HepG2 (cell line): Measurements from ENCODE around the gene MED23. TPM values are rescaled to one million over a fixed set of nuclear protein-coding genes. Genes with fewer than 3 reads are reported as not detected.

Source experiments
- BCL6 ChIP-seq: IDR thresholded peaks from 2 replicates; pipeline ENCODE4 v1.6.1; 2016; ENCODE audit warnings: missing genetic modification reagents, missing compliant biosample characterization
- EP300 ChIP-seq, 3 experiments: sonication (generic) in 1 of 3; formaldehyde crosslinking in 1 of 3; IDR thresholded peaks; 2 replicates each; pipeline versions ENCODE4 v1.5.1 to v1.6.1; 2011 to 2020; ENCODE audit warnings: low read depth in 2 of 3, low read length in 2 of 3, borderline replicate concordance in 1 of 3, improper control_type of control experiment in 1 of 3, mild to moderate bottlenecking in 1 of 3, missing genetic modification reagents in 1 of 3, moderate library complexity in 1 of 3
- FOXM1 ChIP-seq: sonication (generic); formaldehyde crosslinking; IDR thresholded peaks from 2 replicates; pipeline ENCODE4 v1.5.0; 2020; ENCODE audit warnings: missing genetic modification reagents
- NFYC ChIP-seq: IDR thresholded peaks from 2 replicates; pipeline ENCODE4 v1.6.1; 2016; ENCODE audit warnings: missing genetic modification reagents, missing compliant biosample characterization
- POLR2G ChIP-seq: fragments of 200-400 bp; formaldehyde crosslinking; IDR thresholded peaks from 2 replicates; pipeline ENCODE4 v1.6.1; 2018; ENCODE audit warnings: mild to moderate bottlenecking, low read depth, low read length, moderate library complexity
- RARA ChIP-seq: IDR thresholded peaks from 2 replicates; pipeline ENCODE4 v1.6.1; 2016; ENCODE audit warnings: missing genetic modification reagents, missing compliant biosample characterization
- SMYD3 ChIP-seq: sonication (generic); formaldehyde crosslinking; IDR thresholded peaks from 2 replicates; pipeline ENCODE4 v1.8.1; 2023; ENCODE audit warnings: mild to moderate bottlenecking, missing genetic modification reagents
- TAF1 ChIP-seq: sonication (generic); formaldehyde crosslinking; IDR thresholded peaks from 2 replicates; pipeline ENCODE4 v1.4.0; 2020; ENCODE audit warnings: missing genetic modification reagents
- TARDBP ChIP-seq: sonication (generic); formaldehyde crosslinking; IDR thresholded peaks from 2 replicates; pipeline ENCODE4 v1.8.0; 2022; ENCODE audit warnings: mild to moderate bottlenecking, missing genetic modification reagents
- TBX3 ChIP-seq: fragments of 450-650 bp; IDR thresholded peaks from 2 replicates; pipeline ENCODE4 v1.6.1; 2017; ENCODE audit warnings: antibody characterized with exemption, mild to moderate bottlenecking, inconsistent platforms, borderline replicate concordance
- YEATS2 ChIP-seq: sonication (generic); formaldehyde crosslinking; IDR thresholded peaks from 2 replicates; pipeline ENCODE4 v1.4.0; 2020; ENCODE audit warnings: missing genetic modification reagents, borderline replicate concordance
- ZMYM4 ChIP-seq: sonication (generic); formaldehyde crosslinking; IDR thresholded peaks from 2 replicates; pipeline ENCODE4 v1.8.1; 2023; ENCODE audit warnings: mild to moderate bottlenecking, missing genetic modification reagents
- ZNF235 ChIP-seq: sonication (generic); formaldehyde crosslinking; IDR thresholded peaks from 2 replicates; pipeline ENCODE4 v1.8.1; 2023; ENCODE audit warnings: mild to moderate bottlenecking, missing genetic modification reagents, borderline replicate concordance
- ZNF367 ChIP-seq: sonication (generic); formaldehyde crosslinking; IDR thresholded peaks from 2 replicates; pipeline ENCODE4 v1.4.0; 2020; ENCODE audit warnings: missing genetic modification reagents, borderline replicate concordance
- ZNF432 ChIP-seq: sonication (generic); formaldehyde crosslinking; IDR thresholded peaks from 2 replicates; pipeline ENCODE4 v1.5.0; 2020; ENCODE audit warnings: missing genetic modification reagents, mild to moderate bottlenecking, borderline replicate concordance
- ZNF550 ChIP-seq: sonication (generic); formaldehyde crosslinking; IDR thresholded peaks from 2 replicates; pipeline ENCODE4 v1.4.0; 2020; ENCODE audit warnings: mild to moderate bottlenecking, missing genetic modification reagents, borderline replicate concordance
- ZNF737 ChIP-seq: sonication (generic); formaldehyde crosslinking; IDR thresholded peaks from 2 replicates; pipeline ENCODE4 v1.5.0; 2020; ENCODE audit warnings: missing genetic modification reagents, mild to moderate bottlenecking, borderline replicate concordance
- ZNF792 ChIP-seq: IDR thresholded peaks from 2 replicates; pipeline ENCODE4 v1.6.1; 2016
- ZSCAN21 ChIP-seq: sonication (generic); formaldehyde crosslinking; IDR thresholded peaks from 2 replicates; pipeline ENCODE4 v1.8.0; 2022; ENCODE audit warnings: mild to moderate bottlenecking, missing genetic modification reagents, moderate library complexity, borderline replicate concordance
- polyA plus RNA-seq, 8 experiments: library from polyadenylated mRNA; depleted of rRNA in 3 of 8; stranded (reverse) in 7 of 8; unstranded in 1 of 8; fragments of >200 nt; fragmentation: Illumina TruSeq in 4 of 8; extraction: Trizol in 4 of 8; gene quantifications; 2 replicates each; pipeline versions ENCODE4 v1.2.1 to v1.2.3, GENCODE V29; 2011 to 2016; ENCODE audit warnings: low read depth in 4 of 8, missing spikeins in 1 of 8, mixed read lengths in 1 of 8; ENCODE audit not compliant: insufficient read depth in 1 of 8
- total RNA-seq, 5 experiments: library from RNA; depleted of rRNA; stranded (reverse); fragments of >200 nt; fragmentation: Illumina TruSeq; extraction: Trizol; gene quantifications; 2 replicates each; pipeline ENCODE4 v1.2.3, GENCODE V29; 2016; ENCODE audit warnings: low read depth in 1 of 5
- TF ChIP-seq, protein P1 (sequence below): sonication (generic); formaldehyde crosslinking; IDR thresholded peaks from 2 replicates; pipeline ENCODE4 v1.4.0; 2020; ENCODE audit warnings: missing genetic modification reagents, borderline replicate concordance
- TF ChIP-seq, protein P2 (sequence below): sonication (generic); formaldehyde crosslinking; IDR thresholded peaks from 2 replicates; pipeline ENCODE4 v1.4.0; 2020; ENCODE audit warnings: missing genetic modification reagents, mild to moderate bottlenecking, borderline replicate concordance
- TF ChIP-seq, protein P3 (sequence below): sonication (generic); formaldehyde crosslinking; IDR thresholded peaks from 2 replicates; pipeline ENCODE4 v1.4.0; 2020; ENCODE audit warnings: missing genetic modification reagents

Gene MED23
- total and polyA plus RNA-seq, 2 of the 13 experiments (the other 11 are each of a cell fraction or from before 2014, with no cell fraction given): 34.9 to 50.5 TPM

- no peak for TF ChIP-seq ZNF737 (CRISPR knock-in tag)
- no peak for TF ChIP-seq FOXM1 (CRISPR knock-in tag)
- TF ChIP-seq TARDBP (CRISPR knock-in tag): peak; percentile 80
- TF ChIP-seq, protein P1, sequence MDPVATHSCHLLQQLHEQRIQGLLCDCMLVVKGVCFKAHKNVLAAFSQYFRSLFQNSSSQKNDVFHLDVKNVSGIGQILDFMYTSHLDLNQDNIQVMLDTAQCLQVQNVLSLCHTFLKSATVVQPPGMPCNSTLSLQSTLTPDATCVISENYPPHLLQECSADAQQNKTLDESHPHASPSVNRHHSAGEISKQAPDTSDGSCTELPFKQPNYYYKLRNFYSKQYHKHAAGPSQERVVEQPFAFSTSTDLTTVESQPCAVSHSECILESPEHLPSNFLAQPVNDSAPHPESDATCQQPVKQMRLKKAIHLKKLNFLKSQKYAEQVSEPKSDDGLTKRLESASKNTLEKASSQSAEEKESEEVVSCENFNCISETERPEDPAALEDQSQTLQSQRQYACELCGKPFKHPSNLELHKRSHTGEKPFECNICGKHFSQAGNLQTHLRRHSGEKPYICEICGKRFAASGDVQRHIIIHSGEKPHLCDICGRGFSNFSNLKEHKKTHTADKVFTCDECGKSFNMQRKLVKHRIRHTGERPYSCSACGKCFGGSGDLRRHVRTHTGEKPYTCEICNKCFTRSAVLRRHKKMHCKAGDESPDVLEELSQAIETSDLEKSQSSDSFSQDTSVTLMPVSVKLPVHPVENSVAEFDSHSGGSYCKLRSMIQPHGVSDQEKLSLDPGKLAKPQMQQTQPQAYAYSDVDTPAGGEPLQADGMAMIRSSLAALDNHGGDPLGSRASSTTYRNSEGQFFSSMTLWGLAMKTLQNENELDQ (CRISPR knock-in tag): no peak
- TF ChIP-seq YEATS2: 0 out of 2 replicates have a peak, but pooled peaks have one; percentile 54
- TF ChIP-seq, protein P2, sequence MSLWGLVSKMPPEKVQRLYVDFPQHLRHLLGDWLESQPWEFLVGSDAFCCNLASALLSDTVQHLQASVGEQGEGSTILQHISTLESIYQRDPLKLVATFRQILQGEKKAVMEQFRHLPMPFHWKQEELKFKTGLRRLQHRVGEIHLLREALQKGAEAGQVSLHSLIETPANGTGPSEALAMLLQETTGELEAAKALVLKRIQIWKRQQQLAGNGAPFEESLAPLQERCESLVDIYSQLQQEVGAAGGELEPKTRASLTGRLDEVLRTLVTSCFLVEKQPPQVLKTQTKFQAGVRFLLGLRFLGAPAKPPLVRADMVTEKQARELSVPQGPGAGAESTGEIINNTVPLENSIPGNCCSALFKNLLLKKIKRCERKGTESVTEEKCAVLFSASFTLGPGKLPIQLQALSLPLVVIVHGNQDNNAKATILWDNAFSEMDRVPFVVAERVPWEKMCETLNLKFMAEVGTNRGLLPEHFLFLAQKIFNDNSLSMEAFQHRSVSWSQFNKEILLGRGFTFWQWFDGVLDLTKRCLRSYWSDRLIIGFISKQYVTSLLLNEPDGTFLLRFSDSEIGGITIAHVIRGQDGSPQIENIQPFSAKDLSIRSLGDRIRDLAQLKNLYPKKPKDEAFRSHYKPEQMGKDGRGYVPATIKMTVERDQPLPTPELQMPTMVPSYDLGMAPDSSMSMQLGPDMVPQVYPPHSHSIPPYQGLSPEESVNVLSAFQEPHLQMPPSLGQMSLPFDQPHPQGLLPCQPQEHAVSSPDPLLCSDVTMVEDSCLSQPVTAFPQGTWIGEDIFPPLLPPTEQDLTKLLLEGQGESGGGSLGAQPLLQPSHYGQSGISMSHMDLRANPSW: no peak
- no peak for TF ChIP-seq ZNF550 (CRISPR knock-in tag)
- peak; percentile 39; the same call in 1 of the 2 replicates for TF ChIP-seq ZMYM4 (CRISPR knock-in tag)
- TF ChIP-seq, protein P3, sequence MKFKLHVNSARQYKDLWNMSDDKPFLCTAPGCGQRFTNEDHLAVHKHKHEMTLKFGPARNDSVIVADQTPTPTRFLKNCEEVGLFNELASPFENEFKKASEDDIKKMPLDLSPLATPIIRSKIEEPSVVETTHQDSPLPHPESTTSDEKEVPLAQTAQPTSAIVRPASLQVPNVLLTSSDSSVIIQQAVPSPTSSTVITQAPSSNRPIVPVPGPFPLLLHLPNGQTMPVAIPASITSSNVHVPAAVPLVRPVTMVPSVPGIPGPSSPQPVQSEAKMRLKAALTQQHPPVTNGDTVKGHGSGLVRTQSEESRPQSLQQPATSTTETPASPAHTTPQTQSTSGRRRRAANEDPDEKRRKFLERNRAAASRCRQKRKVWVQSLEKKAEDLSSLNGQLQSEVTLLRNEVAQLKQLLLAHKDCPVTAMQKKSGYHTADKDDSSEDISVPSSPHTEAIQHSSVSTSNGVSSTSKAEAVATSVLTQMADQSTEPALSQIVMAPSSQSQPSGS (CRISPR knock-in tag): 0 out of 2 replicates have a peak, but pooled peaks have one; percentile 9
- no peak for TF ChIP-seq ZSCAN21 (CRISPR knock-in tag)
- TF ChIP-seq SMYD3 (CRISPR knock-in tag): peak; percentile 72; the same call in 1 of the 2 replicates
- TF ChIP-seq TBX3: no peak
- TF ChIP-seq ZNF235: no peak
- peak in 1 of 2 experiments; percentile 64; a peak in 2 of 4 replicates for TF ChIP-seq EP300 (IDR thresholded peaks at IDR 0.05; ENCODE audit: low read depth in 2 of 2, low read length in 2 of 2)
- TF ChIP-seq EP300 (CRISPR knock-in tag; IDR thresholded peaks at IDR 0.05; ENCODE audit: borderline replicate concordance): no peak
- peak; percentile 78 for TF ChIP-seq BCL6
- no peak for TF ChIP-seq ZNF432 (CRISPR knock-in tag)
- TF ChIP-seq ZNF367 (CRISPR knock-in tag): no peak
- peak; percentile 64 for TF ChIP-seq POLR2G
- TF ChIP-seq RARA: 0 out of 2 replicates have a peak, but pooled peaks have one; percentile 22
- TF ChIP-seq TAF1 (CRISPR knock-in tag): peak; percentile 49; the same call in 1 of the 2 replicates
- peak; percentile 65 for TF ChIP-seq NFYC (CRISPR knock-in tag)
- no peak for TF ChIP-seq ZNF792 (CRISPR knock-in tag)
These were observed 9.1 kb upstream of the MED23 start, which contains the start of gene ENPP3 (continued) for GRCh38 chr6:131636880-131637792.
